ENCODE results near the gene OR10A5.
"Not testable (repeated sequence)": the region's sequence is repeated elsewhere in the genome, so short reads cannot be mapped to it uniquely, and the experiment has no call there.

OR10A5 gene

DNA sequence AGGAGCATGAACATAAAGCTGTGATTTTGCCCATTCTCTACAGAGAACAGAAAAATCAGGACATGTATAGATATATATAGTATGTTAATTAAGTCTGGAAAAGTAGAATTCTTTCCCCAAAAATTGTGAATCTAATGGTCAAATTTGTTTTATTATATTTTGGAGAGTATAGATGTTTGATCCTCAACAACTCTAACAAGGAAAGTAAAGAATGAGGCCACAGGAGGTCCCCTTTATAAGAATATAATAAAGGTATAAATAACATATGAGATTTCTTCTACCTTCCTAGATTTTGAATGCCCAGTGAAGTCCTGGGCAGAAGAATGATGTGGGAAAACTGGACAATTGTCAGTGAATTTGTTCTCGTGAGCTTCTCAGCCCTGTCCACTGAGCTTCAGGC is 30.8 kb downstream of the OR10A5 start, which contains the start of gene OR10A4:
OR10A4 (plus strand) TSS at position 301 of the 400 bp plus-strand sequence; CDS start at position 324, 23 bp downstream.
- no peak for DNase-seq

DNA sequence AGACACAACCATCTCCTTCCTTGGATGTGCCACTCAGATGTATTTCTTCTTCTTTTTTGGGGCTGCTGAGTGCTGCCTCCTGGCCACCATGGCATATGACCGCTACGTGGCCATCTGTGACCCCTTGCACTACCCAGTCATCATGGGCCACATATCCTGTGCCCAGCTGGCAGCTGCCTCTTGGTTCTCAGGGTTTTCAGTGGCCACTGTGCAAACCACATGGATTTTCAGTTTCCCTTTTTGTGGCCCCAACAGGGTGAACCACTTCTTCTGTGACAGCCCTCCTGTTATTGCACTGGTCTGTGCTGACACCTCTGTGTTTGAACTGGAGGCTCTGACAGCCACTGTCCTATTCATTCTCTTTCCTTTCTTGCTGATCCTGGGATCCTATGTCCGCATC is 31.4 kb downstream of the OR10A5 start:
- no peak for DNase-seq

DNA sequence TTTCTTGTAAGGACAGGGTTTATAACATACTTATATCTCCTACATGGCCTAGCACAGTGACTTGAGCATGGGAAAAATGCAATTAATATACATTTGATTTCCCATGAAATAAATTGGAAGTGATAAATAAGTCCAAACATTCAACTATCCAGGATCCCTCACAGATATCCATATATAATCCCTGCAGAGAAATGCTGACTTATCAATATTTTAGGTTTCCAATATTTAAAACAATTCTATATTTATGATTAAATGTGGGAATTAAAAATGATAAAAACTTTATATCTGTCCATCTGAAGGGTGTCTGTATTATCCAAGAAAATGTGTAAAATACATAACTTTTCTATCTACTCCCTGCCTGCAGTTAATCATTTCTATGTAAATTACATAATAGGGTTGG is 37.3 kb downstream of the OR10A5 start:
- DNase-seq: no peak

DNA sequence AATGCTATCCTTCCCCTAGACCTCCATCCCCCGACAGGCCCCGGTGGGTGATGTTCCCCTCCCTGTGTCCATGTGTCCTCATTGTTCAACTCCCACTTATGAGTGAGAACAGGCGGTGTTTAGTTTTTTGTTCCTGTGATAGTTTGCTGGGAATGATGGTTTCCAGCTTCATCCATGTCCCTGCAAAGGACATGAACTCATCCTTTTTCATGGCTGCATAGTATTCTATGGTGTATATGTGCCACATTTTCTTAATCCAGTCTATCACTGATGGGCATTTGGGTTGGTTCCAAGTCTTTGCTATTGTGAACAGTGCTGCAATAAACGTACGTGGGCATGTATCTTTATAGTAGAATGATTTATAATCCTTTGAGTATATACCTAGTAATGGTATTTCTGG is 42.2 kb downstream of the OR10A5 start:
- DNase-seq: not testable (repeated sequence)

DNA sequence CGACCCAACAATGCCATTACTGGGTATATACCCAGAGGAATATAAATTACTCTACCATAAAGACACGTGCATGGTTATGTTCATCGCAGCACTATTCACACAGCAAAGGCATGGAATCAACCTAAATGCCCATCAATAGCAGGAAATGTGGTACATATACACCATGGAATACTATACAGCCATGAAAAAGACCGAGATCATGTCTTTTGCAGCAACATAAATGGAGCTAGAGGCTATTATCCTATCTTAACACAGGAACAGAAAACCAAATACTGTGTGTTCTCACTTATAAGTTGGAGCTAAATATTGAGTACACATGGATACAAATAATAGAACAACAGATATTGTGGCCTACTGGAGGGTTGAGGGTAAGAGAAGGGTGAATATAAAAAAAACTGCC is 43.3 kb downstream of the OR10A5 start:
- DNase-seq: no peak

DNA sequence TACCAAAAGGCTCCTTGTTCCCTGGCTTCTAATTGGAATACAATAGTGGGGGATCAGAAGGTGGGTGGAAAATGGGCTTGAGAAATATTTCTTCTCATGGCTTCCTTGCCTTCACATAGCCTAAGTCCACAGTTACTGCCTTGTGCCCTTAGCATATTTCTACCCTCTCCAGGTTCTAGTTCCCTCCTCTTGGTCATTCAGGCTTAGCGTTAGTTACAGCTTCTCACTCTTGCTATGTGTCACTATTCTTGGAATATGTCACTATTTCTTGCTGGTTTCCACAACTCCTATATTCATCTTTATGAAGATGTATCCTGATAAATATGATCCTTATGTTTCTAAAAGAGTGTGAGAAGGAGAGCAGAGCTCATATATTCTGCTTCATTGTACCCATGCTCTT is 44.4 kb downstream of the OR10A5 start:
- DNase-seq: no peak

DNA sequence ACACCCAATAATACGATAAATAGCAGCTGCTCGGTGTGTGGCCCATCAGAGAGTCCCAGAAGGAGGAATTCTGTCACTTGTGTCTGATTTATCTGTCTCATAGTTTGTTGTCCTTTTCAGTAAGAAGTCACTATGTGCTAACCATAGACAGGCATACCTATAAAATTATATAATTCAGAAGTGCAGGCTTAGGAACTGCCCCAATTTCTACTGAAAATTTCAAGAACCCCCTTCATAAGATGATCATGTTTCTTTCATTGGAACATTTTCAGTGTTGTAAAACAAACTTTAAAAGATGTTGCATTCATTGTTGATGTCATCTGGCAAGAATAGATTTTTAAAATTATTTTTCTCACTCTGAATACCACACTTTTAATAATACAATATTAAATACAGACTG is 46.9 kb downstream of the OR10A5 start, which contains the start of gene OR2D2:
OR2D2 (minus strand) TSS at position 101 of the 400 bp plus-strand sequence; CDS start at position 101, 0 bp downstream.
- DNase-seq: no peak

DNA sequence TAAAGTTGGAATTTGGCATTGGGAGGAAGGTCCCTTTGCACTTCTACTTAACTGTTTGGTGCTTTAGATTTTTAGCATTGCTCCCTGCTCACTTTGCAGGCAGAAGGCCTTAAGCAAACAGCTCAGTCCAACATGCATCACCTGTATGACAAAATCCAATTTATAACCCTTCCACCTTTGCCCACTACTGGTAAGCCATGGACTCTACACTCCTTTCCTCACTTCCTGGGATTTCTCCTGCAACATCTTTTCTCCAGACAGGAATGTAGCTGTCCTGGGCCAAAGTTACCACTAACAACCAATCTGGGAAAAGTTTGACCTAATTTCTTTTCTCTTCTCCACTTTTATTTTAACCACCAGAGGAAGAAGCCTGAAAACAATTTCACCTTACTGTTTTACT is 48.6 kb downstream of the OR10A5 start:
- DNase-seq: no peak

DNA sequence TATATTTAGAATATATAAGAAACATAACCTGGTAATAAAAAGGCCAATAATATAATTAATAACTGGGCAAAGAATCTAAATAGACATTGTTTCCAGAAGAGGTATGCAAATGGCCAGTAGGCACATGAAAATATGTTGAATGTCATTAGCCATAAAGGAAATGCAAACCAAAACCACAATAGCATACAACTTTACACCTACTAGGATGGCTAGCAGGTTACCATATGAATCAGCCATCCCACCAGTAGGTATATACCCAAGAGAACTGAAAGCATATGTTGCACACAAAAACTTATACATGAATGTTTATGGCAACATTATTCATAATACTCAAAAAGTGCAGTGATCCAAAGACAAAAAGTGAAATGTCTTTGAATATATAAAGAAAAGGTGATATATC is 49.5 kb downstream of the OR10A5 start:
- DNase-seq: no peak
